Mononuclear cell (primary cell): ENCODE results near the gene GUCA2B. TPM values are rescaled to one million over a fixed set of nuclear protein-coding genes. Genes with fewer than 3 reads are reported as not detected.

Experiments
- H3K27me3 ChIP-seq: 2 replicates; pipeline ENCODE4 v1.6.0; 2011; ENCODE audit warnings: low read length, control low read depth; ENCODE audit not compliant: insufficient read depth
- H3K4me1 ChIP-seq: 2 replicates; pipeline ENCODE4 v1.5.1; 2011; ENCODE audit warnings: mild to moderate bottlenecking, low read length, control low read depth; ENCODE audit not compliant: insufficient read depth
- H3K4me3 ChIP-seq: 2 replicates; pipeline ENCODE4 v1.5.1; 2011; ENCODE audit warnings: mild to moderate bottlenecking, low read length, moderate library complexity
- H3K9me3 ChIP-seq: 2 replicates; pipeline ENCODE4 v1.5.1; 2011; ENCODE audit warnings: low read depth, mild to moderate bottlenecking, control low read depth, low read length
- total RNA-seq: library from RNA; depleted of rRNA; stranded (reverse); fragments of >200 nt; gene quantifications from one replicate; pipeline ENCODE4 v1.2.3, GENCODE V29; 2012

The GUCA2B gene
- total RNA-seq, 1 donor, result not detected

DNA sequence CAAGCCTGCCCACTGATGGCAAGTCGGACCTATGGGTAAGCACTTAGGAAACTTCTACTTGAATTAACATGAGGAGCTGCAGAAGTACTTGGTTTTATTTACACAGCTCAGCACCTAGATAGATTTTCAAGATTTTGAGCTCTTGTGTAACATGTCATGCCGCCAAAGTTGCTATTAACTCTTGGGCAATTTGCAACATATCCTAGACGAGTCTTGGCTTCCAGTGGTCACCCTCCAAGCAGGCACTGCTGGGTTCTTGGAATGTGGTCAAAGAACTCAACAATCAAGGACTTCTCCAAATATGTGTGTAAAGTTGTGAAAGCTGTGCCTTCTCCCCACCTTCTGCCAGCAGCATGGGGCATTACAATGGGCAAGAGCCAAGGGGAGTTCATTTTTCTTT lies 17.8 kb upstream of the GUCA2B start:
- H3K4me1 ChIP-seq, result no peaks in the 10 kb centered on the region
- no peaks in the 10 kb centered on the region for H3K9me3 ChIP-seq
- no peaks in the 10 kb centered on the region for H3K27me3 ChIP-seq
- no peak overlapping the region for H3K4me3 ChIP-seq

DNA sequence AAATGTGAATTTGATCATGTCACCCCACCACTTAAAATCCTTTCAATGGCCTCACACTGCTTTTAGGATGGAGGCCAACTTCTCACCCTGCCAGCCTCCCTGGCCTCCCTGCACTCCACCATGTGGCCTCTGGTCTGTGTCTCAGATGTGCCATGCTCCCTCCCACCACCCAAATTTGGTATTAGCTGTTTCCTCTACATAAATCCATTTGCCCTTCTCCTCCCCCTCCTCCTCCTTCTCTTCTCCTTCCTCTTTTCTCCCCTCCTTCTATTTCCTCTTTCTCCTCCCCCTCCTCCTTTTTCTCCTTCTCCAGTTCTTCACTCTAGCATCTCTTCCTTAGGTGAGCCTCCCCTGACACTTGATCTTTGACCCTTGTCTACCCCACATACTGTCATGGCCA lies 16.7 kb upstream of the GUCA2B start:
- Histone ChIP-seq H3K4me1 (no peaks in the 10 kb centered on the region), H3K4me3 (no peak overlapping the region), H3K27me3 (no peaks in the 10 kb centered on the region), H3K9me3 (no peaks in the 10 kb centered on the region)

- no peaks in the 10 kb centered on the region for H3K27me3 ChIP-seq
- H3K4me3 ChIP-seq, result no peak overlapping the region
- H3K9me3 ChIP-seq, result no peaks in the 10 kb centered on the region
- no peaks in the 10 kb centered on the region for H3K4me1 ChIP-seq
These were observed 15.4 kb upstream of the GUCA2B start for GRCh38 chr1:42137766-42138165.

DNA sequence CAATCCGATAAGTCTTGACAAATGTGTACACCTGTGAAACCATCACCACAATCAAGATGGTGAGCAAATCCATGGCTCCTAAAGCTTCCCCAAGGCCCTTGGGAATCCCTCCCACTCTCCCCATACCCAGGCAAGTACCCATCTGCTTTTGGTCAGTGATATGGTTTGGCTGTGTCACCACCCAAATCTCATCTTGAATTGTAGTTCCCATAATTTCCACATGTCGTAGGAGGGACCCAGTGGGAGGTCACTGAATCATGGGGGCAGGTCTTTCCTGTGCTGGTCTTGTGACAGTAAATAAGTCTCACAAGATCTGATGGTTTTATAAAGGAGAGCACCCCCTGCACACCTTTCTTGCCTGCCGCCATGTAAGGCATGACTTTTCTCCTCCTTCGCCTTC lies 14.6 kb upstream of the GUCA2B start:
- no peaks in the 10 kb centered on the region for H3K4me1 ChIP-seq
- no peaks in the 10 kb centered on the region for H3K9me3 ChIP-seq
- no peak overlapping the region for H3K4me3 ChIP-seq
- no peaks in the 10 kb centered on the region for H3K27me3 ChIP-seq

DNA sequence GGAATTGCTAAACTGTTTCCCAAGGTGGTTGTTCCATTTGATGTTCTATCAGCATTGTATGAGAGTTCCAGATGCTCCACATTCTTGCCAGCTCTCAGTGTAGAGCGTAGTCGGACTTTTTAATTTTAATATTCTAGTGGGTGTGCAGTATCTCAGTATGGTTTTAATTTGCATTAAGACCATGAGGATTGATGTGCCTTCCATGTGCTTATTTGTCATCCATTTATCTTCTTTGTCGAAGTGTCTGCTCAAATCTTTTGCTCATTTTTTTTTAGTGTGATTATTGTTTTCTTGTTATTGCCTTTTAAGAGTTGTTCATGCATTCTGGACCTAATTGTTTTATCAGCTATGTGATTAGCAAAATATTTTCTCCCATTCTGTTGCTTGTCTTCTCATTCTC lies 13.8 kb upstream of the GUCA2B start:
- Histone ChIP-seq H3K9me3 (no peaks in the 10 kb centered on the region), H3K4me3 (no peak overlapping the region), H3K4me1 (no peaks in the 10 kb centered on the region), H3K27me3 (no peaks in the 10 kb centered on the region)

DNA sequence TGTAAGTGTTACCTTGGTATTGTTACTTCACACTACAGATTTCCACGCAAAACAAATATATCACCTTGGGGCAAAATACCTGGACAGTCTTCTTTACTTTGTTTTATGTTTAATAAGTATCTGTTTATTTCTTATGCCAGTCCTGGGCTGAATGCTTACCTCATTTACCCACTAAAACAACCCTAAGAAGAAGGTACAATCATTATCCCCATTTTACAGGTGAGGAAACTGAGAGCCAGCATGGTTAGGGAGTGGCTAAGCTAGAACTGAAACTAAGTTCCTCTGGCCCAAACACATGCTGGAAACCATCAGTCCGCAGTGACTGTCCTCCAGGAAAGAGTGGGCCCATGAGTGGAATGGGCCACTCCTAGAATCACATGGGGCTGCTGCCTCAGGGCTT lies 13.0 kb upstream of the GUCA2B start:
- Histone ChIP-seq H3K27me3 (no peaks in the 10 kb centered on the region), H3K4me3 (no peak overlapping the region)

GRCh38 chr1:42141978-42142377 lies 11.2 kb upstream of the GUCA2B start:
- no peaks in the 10 kb centered on the region for H3K4me1 ChIP-seq
- H3K9me3 ChIP-seq, result no peaks in the 10 kb centered on the region

More for the DNA sequence above, 13.0 kb upstream of the GUCA2B start:
- Histone ChIP-seq H3K9me3 (no peaks in the 10 kb centered on the region), H3K4me1 (no peaks in the 10 kb centered on the region)

DNA sequence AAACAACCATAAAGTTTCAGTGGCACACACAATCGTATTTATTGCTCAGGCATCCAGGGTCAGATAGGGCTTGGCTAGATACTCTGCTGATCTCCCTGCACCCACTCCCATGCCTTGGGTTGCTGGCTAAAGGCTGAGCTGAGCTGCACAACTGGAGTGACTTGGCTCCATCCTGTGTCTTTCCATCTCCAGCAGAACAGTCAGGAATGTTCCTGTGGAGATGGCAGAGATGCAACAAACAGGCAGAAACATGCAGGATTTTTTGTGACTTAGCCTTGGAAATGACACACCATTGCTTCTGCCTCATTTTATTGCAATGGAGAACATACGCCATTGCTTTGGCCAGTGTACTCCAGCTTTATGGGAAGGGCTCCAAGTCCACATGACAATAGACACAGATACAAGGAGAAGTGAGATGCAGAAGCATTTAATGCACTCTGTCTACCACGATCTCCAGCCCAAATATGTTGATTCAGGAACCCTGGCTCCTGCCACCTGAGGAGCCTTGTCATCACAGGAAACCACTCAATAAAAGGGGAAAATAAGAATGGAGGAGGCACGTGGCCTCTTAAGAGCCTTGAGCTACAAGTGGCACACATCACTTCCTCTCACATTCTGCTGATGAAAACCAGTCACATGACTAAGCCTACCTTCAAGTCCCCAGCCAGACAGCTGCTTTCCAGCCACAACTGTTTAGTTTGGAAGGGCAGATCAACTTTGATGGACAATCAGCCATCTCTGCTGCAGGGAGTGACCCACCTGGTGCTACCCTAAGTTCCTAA lies 10.1 kb upstream of the GUCA2B start:
- H3K9me3 ChIP-seq, result no peaks in the 10 kb centered on the region
- H3K4me3 ChIP-seq, result no peak overlapping the region
- no peaks in the 10 kb centered on the region for H3K4me1 ChIP-seq
- no peaks in the 10 kb centered on the region for H3K27me3 ChIP-seq

More at GRCh38 chr1:42141978-42142377, 11.2 kb upstream of the GUCA2B start:
- Histone ChIP-seq H3K4me3 (no peak overlapping the region), H3K27me3 (no peaks in the 10 kb centered on the region)

GRCh38 chr1:42143896-42144710 lies 9.1 kb upstream of the GUCA2B start:
- Histone ChIP-seq H3K4me3 (no peak overlapping the region), H3K27me3 (no peaks in the 10 kb centered on the region), H3K4me1 (no peaks in the 10 kb centered on the region), H3K9me3 (no peaks in the 10 kb centered on the region)

- Histone ChIP-seq H3K4me3 (no peak overlapping the region), H3K9me3 (no peaks in the 10 kb centered on the region), H3K27me3 (no peaks in the 10 kb centered on the region), H3K4me1 (no peaks in the 10 kb centered on the region)
These were observed 8.4 kb upstream of the GUCA2B start for GRCh38 chr1:42144711-42145388.

DNA sequence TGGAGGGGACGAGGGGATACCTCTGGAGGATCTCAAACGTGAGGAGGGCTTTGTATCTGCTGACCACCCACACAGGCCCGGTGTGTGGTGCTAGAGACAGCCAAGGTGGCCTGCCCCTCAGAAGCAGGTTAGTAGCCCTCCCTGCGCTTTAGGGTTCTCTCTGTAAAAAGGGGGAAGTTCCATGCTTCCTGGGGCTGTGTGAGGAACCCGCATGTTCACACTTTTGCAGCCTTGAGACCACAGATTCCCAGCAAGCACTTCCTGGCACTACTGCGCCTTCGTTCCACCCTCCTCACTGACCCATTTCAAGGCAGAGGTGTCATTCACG lies 7.9 kb upstream of the GUCA2B start:
- H3K27me3 ChIP-seq, result no peaks in the 10 kb centered on the region
- no peak overlapping the region for H3K4me3 ChIP-seq
- H3K9me3 ChIP-seq, result no peaks in the 10 kb centered on the region
- no peaks in the 10 kb centered on the region for H3K4me1 ChIP-seq

GRCh38 chr1:42145764-42146625 lies 7.2 kb upstream of the GUCA2B start:
- H3K9me3 ChIP-seq, result no peaks in the 10 kb centered on the region
- no peak overlapping the region for H3K4me3 ChIP-seq
- H3K4me1 ChIP-seq, result no peaks in the 10 kb centered on the region
- no peaks in the 10 kb centered on the region for H3K27me3 ChIP-seq

DNA sequence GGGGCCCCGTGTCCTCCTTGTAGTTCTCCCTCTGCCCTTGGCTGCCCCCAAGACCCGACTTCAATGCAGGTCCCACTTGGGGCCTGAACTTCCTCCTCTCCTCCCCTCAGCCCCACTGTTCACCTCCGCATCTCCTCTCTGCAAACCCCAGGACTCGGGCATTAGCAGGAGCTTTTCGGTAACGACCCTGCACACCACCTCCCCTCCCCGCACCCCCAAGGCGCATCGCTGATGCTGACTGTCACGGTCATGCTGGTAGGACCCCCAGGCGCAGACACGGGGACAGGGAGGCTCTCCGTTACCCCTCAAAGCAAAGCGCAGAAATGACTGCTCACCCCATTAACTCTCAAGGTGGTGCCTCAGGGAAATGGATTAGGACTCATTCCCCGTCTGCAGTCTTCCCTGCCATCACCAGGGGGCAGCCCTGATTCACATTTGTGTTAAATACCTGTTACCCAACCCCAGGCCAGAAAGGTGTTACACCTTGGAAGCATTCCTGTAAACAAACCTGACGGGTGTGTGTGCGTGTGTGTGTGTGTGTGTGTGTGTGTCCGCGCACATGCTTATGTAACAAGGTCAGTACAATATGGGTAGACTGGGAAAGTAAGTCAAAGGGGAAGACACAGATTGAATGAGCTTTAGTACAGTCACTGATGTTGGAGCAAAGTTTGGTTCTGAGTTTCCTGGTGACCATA lies 6.4 kb upstream of the GUCA2B start:
- no peak overlapping the region for H3K4me3 ChIP-seq
- no peaks in the 10 kb centered on the region for H3K4me1 ChIP-seq
- no peaks in the 10 kb centered on the region for H3K27me3 ChIP-seq
- H3K9me3 ChIP-seq, result no peaks in the 10 kb centered on the region

GRCh38 chr1:42148166-42148565 lies 5.0 kb upstream of the GUCA2B start:
- no peaks in the 10 kb centered on the region for H3K4me1 ChIP-seq
- H3K4me3 ChIP-seq, result no peak overlapping the region
- H3K9me3 ChIP-seq, result no peaks in the 10 kb centered on the region
- no peaks in the 10 kb centered on the region for H3K27me3 ChIP-seq
